Hepatocyte (in vitro differentiated cells): ENCODE data around the gene SLC37A1. TPM values are rescaled to one million over a fixed set of nuclear protein-coding genes. Genes with fewer than 3 reads are reported as not detected.
A peak's percentile ranks its signal among the peaks of the same experiment; 100 is the strongest.

ENCODE experiments used
- DNase-seq: peaks from one replicate; pipeline ENCODE4 v3.0.0-alpha.2; 2016; ENCODE audit warnings: low spot score
- H2AFZ ChIP-seq: fragments of 200-600 bp; sonication (generic); 2 replicates; pipeline ENCODE4 v1.6.0; 2016; ENCODE audit warnings: antibody characterized with exemption, mild to moderate bottlenecking
- H3K27ac ChIP-seq: fragments of 200-600 bp; sonication (generic); 2 replicates; pipeline ENCODE4 v1.5.1; 2016; ENCODE audit warnings: mild to moderate bottlenecking
- H3K27me3 ChIP-seq: fragments of 200-600 bp; sonication (generic); 2 replicates; pipeline ENCODE4 v1.6.1; 2016
- H3K36me3 ChIP-seq: fragments of 200-600 bp; sonication (generic); replicated peaks from 2 replicates; pipeline ENCODE4 v1.5.1; 2016; ENCODE audit warnings: low read depth; ENCODE audit not compliant: insufficient read depth
- H3K4me1 ChIP-seq: fragments of 200-600 bp; sonication (generic); 2 replicates; pipeline ENCODE4 v1.5.1; 2016; ENCODE audit warnings: mild to moderate bottlenecking, moderate library complexity; ENCODE audit not compliant: insufficient read depth
- H3K4me2 ChIP-seq: fragments of 200-600 bp; sonication (generic); 2 replicates; pipeline ENCODE4 v1.6.0; 2016
- H3K4me3 ChIP-seq: fragments of 200-600 bp; sonication (generic); 2 replicates; pipeline ENCODE4 v1.5.1; 2016; ENCODE audit warnings: mild to moderate bottlenecking
- H3K79me2 ChIP-seq: fragments of 200-600 bp; sonication (generic); 2 replicates; pipeline ENCODE4 v1.6.0; 2017; ENCODE audit warnings: mild to moderate bottlenecking
- H3K9me2 ChIP-seq: fragments of 200-600 bp; sonication (generic); replicated peaks from 2 replicates; pipeline ENCODE4 v1.6.0; 2017; ENCODE audit warnings: mild to moderate bottlenecking; ENCODE audit not compliant: insufficient read depth
- H3K9me3 ChIP-seq: fragments of 200-600 bp; sonication (generic); 2 replicates; pipeline ENCODE4 v1.5.1; 2016; ENCODE audit warnings: low read depth, mild to moderate bottlenecking
- H4K20me1 ChIP-seq: fragments of 200-600 bp; sonication (generic); 2 replicates; pipeline ENCODE4 v1.6.0; 2016; ENCODE audit warnings: mild to moderate bottlenecking; ENCODE audit not compliant: insufficient read depth, poor library complexity, severe bottlenecking
- CTCF ChIP-seq: fragments of 200-600 bp; sonication (generic); IDR thresholded peaks from 2 replicates; pipeline ENCODE4 v1.5.1; 2016; ENCODE audit warnings: antibody characterized with exemption, mild to moderate bottlenecking; ENCODE audit not compliant: poor library complexity
- EZH2 ChIP-seq: fragments of 200-600 bp; sonication (generic); IDR thresholded peaks from 2 replicates; pipeline ENCODE4 v1.6.1; 2016; ENCODE audit warnings: antibody characterized with exemption, mild to moderate bottlenecking, borderline replicate concordance
- EZH2phosphoT487 ChIP-seq: fragments of 200-600 bp; sonication (generic); IDR thresholded peaks from one replicate; pipeline ENCODE4 v1.6.1; 2018; ENCODE audit warnings: antibody characterized with exemption, mild to moderate bottlenecking, low read depth, moderate library complexity; ENCODE audit not compliant: unreplicated experiment, severe bottlenecking
- WGBS: methylation state at CpG from one replicate; pipeline ENCODE4 v1.1.6; 2016; ENCODE audit warnings: low lambda C conversion rate; ENCODE audit errors: missing lambda C conversion rate; 5-methylcytosine and 5-hydroxymethylcytosine counted together
- polyA plus RNA-seq: library from polyadenylated mRNA; unstranded; fragments of >200 nt; fragmentation: Nextera tagmentation; extraction: Ambion mirVana; gene quantifications from 2 replicates; pipeline ENCODE4 v1.2.1, GENCODE V29; 2016
- total RNA-seq: library from RNA; depleted of rRNA; stranded (reverse); fragments of >200 nt; gene quantifications from 2 replicates; pipeline ENCODE4 v1.2.3, GENCODE V29; 2014

Gene SLC37A1
- total and polyA plus RNA-seq, 2 experiments from 2014 or later: 17.9 to 18.5 TPM

- no peak for DNase-seq
- Histone ChIP-seq H4K20me1 (no peaks in the 10 kb centered on the region), H3K4me2 (no peak overlapping the region), H3K36me3 (peaks cover 4% of the 10 kb centered on the region), H3K79me2 (no peaks in the 10 kb centered on the region), H3K4me1 (no peaks in the 10 kb centered on the region), H3K27me3 (no peaks in the 10 kb centered on the region), H2AFZ (no peak overlapping the region), H3K27ac (peak overlapping the region; percentile 71), H3K4me3 (no peak overlapping the region), H3K9me3 (peaks cover 7% of the 10 kb centered on the region), H3K9me2 (no peaks in the 10 kb centered on the region)
- TF ChIP-seq EZH2phosphoT487 (no peak), CTCF (no peak), EZH2 (no peak)
- 71% methylated on average over 13 of the region's 13 CpGs for WGBS
These were observed 67.8 kb downstream of the SLC37A1 start for GRCh38 chr21:42581336-42581992.

- H3K27ac ChIP-seq: peak overlapping the region; percentile 71
- no peaks in the 10 kb centered on the region for H4K20me1 ChIP-seq
- TF ChIP-seq EZH2phosphoT487 (no peak), EZH2 (no peak), CTCF (no peak)
- H3K4me2 ChIP-seq: no peak overlapping the region
- no peak overlapping the region for H3K4me3 ChIP-seq
- H3K36me3 ChIP-seq: peaks cover 4% of the 10 kb centered on the region
- no peaks in the 10 kb centered on the region for H3K27me3 ChIP-seq
- no peaks in the 10 kb centered on the region for H3K4me1 ChIP-seq
- no peak for DNase-seq
- H3K9me2 ChIP-seq: no peaks in the 10 kb centered on the region
- no peak overlapping the region for H2AFZ ChIP-seq
- H3K79me2 ChIP-seq: no peaks in the 10 kb centered on the region
- 81% methylated on average over 17 of the region's 17 CpGs for whole genome bisulfite sequencing
- no peaks in the 10 kb centered on the region for H3K9me3 ChIP-seq
These were observed 68.5 kb downstream of the SLC37A1 start for GRCh38 chr21:42581993-42582786.

GRCh38 chr21:42582787-42583476 is 69.3 kb downstream of the SLC37A1 start:
- Histone ChIP-seq H3K4me3 (no peak overlapping the region), H3K27me3 (no peaks in the 10 kb centered on the region), H3K9me2 (no peaks in the 10 kb centered on the region), H3K4me2 (no peak overlapping the region), H3K27ac (peak overlapping the region; percentile 71), H3K4me1 (no peaks in the 10 kb centered on the region), H3K9me3 (no peaks in the 10 kb centered on the region), H4K20me1 (no peaks in the 10 kb centered on the region), H3K36me3 (no peaks in the 10 kb centered on the region), H3K79me2 (no peaks in the 10 kb centered on the region), H2AFZ (no peak overlapping the region)
- TF ChIP-seq EZH2 (no peak), CTCF (no peak), EZH2phosphoT487 (no peak)
- 95% methylated on average over 22 of the region's 22 CpGs for WGBS
- no peak for DNase-seq
